Left hindlimb (tissue), 1 donor: ENCODE measurements around the gene TRAPPC3L.
"Not testable (repeated sequence)": the region's sequence is repeated elsewhere in the genome, so short reads cannot be mapped to it uniquely, and the experiment has no call there.

ENCODE experiments used
- DNase-seq: peaks from one replicate; pipeline ENCODE4 v3.0.0-alpha.2; 2018

Gene TRAPPC3L

GRCh38 chr6:116512734-116513133 is 32.8 kb downstream of the TRAPPC3L start:
- no peak for DNase-seq

- no peak for DNase-seq
Measured at GRCh38 chr6:116512111-116512559, 33.3 kb downstream of the TRAPPC3L start.

DNA sequence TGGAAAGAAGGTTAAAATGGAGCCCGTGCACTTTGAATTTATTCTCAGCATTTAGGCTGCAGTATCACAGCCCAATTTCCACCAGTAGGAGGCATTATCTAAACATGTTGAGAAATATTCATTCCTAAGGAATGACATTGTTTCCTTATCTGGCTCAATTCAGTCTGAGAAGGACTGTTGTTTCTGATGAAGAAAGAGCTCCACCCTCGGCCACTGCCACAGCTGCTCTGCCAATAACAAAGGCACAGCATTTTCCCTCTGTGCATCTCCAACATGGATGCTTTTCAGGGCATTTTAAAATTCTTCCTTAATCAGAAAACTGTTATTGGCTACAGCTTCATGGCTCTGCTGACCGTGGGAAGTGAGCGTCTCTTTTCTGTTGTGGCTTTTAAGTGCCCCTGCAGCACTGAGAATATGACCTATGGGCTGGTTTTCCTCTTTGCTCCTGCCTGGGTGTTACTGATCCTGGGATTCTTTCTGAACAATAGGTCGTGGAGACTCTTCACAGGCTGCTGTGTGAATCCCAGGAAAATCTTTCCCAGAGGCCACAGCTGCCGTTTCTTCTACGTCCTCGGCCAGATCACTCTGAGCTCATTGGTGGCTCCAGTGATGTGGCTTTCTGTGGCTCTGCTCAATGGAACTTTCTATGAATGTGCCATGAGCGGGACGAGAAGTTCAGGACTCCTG is 33.9 kb downstream of the TRAPPC3L start, which contains the start of gene CALHM5:
TSS of gene CALHM5 (plus strand) at position 216 of the 687 bp plus-strand sequence. CDS start at position 274, 58 bp downstream.
- peak; percentile 27 for DNase-seq

- DNase-seq, result no peak
Measured at GRCh38 chr6:116508527-116508926, 37.0 kb downstream of the TRAPPC3L start.

DNA sequence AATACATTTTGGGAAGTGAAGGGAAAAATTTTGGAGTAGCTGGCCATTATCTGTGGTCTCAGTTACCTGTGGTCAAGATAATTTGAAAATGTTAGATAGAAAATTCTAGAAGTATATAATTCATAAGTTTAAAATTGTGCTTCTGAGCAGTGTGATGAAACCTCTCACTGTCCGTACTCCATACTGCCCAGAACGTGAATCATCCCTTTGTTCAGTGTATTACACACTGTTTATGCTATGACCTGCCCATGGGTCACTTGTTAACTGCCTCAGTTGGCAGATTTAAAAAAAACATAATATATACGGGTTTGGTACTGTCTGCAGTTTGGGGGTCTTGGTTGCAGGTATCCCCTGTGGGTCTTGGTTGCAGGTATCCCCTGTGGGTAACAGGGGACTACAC is 38.2 kb downstream of the TRAPPC3L start:
- no peak for DNase-seq

DNA sequence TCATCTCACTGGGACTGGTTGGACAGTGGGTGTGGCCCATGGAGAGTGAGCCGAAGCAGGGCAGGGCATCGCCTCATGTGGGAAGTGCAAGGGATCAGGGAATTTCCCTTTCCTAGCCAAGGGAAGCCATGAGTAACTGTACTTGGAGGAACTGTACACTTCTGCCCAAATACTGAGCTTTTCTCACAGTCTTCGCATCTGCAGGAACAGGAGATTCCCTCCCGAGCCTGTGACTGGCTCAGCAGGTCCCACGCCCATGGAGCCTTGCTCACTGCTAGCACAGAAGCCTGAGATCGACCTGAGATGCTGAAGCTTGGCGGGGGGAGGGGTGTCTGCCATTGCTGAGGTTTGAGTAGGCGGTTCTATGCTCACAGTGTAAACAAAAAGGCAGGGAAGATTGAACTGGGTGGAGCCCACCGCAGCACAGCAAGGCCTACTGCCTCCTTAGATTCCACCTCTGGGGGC is 44.5 kb downstream of the TRAPPC3L start:
- DNase-seq, result no peak

DNA sequence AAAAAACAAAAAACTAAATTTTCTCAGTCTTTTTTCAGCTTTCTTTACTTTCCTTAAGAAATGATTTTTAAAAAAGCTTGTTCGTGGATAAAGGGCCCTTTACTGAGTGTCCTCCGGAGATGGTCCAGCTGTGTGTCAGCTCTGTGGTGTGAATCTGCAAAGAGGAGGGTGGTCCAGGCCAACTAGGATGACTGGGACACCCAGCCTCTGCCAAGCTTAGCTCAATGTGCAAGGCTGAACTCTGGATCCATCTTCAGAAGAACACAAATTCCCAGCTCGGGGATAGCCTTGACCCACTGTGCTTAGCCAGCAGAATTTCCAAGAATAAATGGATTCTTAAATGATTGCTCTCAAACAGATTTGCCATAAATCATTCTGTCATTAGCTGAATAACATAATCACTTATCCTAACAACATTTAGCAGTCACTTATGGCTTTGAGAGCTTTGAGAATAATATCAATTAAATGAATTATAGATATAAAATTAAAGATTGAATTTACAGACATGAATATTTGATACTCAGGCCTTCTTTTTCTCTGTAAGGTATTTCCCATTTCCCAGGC is 48.3 kb downstream of the TRAPPC3L start:
- DNase-seq, result no peak

- not testable (repeated sequence) for DNase-seq
Measured at GRCh38 chr6:116495161-116495560, 50.3 kb downstream of the TRAPPC3L start.

GRCh38 chr6:116492331-116493067 is 53.0 kb downstream of the TRAPPC3L start:
- no peak for DNase-seq

DNA sequence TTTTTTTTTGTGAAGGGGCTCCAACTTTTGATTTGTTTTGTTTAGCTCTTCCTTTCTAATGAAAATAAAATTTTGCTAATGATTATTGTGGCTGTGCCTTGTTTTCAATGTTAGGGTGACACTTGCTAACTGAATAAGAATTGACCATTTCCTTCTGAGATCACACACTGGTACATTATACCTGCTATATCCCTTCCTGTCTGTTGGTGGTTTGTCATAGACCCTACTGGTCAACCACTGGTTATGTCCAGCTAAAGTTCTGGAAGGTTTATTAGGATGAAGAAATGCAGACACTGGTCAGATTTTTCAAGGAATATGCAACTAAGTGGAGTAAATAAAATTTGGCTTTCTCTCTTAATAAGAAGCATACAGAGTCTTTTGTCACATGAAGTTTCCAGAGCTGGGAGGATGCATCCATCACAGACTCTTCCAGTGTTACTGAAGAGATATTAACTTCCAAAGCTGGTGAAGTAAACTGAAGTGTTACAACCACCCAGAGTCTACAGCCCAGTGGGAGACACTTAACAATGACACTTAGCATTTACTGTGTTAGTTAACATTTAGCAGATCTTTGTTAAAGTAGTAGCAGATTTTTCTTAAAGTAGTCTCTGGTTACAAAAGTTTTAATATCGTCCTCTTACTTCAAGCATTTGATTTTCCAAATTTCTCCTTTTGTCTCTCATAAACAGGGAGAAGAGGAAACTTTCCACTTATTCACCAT is 53.7 kb downstream of the TRAPPC3L start:
- no peak for DNase-seq

DNA sequence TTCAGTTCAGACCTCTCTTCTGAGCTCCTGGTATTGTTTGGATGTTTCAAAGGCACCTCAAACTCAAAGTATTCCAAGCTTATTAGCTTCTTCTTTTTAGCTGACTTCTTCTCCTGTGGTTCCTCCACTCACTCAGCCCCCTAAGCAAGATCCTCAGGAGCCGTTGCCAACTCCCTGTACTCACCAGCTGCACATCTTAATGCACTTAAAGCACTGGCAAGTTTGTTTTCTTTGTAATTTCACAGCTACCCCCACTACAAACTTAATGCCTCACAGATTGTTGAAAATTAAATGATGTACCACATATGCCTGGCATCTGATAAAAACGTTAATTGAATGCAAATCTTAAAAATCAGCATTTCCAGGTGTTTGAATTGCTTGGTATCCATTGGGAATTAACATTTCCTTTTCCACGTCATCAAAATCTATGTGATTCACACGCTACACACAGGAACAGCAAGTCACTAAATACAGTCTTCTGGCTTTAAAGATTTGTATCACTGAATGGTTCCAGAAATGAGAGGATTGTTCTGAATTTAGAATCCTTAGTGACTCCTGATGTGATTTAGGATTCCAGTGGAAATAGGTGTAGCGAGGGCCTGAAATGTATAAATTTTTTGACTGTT is 59.8 kb downstream of the TRAPPC3L start:
- DNase-seq, result no peak

GRCh38 chr6:116483616-116484015 is 61.9 kb downstream of the TRAPPC3L start:
- DNase-seq, result no peak

GRCh38 chr6:116482780-116483179 is 62.7 kb downstream of the TRAPPC3L start:
- DNase-seq, result no peak

GRCh38 chr6:116476002-116476678 is 69.3 kb downstream of the TRAPPC3L start:
- DNase-seq, result no peak

- no peak for DNase-seq
Measured at GRCh38 chr6:116475141-116475540, 70.3 kb downstream of the TRAPPC3L start.

DNA sequence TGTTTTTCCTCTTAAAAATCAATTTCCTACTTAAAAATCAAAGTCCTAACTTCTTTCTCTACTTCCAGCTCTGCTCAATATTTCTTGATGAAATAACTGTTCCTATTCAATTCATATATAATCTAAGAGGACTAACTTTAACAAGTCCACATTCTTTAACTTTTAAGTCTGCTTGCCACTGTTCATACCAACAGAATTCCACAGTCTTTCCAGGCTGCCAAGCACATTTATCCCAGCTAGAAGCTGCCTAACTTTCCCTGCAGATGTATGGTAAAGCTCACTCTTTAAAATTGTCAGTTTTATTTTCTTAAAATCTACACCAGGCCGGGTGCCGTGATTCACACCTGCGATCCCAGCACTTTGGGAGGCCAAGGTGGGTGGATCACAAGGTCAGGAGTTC is 72.8 kb downstream of the TRAPPC3L start:
- DNase-seq, result no peak

DNA sequence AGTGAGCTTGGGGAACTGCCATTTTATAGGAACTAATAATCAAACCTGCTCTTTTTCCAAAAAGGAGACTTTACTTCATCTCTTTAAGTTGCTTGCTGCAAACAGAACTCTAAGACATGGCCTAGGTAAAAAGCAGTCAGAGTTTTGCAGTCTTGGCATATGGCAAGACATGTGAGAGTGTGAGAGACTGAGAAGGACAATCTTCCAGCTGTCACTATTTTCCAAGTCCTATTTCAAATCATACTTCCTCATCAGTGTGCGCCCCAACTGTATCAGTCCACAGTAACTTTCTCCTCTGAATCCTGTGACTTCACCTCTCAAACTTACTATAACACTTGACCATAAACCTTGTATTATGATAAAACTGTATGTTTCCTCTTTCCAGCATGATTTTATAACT is 74.0 kb downstream of the TRAPPC3L start:
- no peak for DNase-seq

DNA sequence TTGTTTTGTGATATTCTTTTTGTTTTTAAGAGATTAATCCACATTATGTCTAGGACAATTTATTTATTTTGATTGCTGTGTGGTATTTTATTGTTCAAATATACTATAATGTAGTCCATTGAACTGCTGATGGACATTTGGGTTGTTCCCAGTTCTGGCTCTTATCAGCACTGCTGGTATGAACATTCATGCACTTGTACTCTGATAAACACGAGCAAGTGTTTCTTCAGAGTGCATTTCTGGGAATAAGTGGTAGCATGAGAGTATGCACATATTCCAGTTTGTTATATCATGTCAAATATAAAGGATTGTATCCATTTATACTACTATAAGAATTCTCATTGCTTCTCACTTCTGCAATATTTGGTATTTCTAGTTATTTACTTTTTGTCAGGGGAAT is 77.2 kb downstream of the TRAPPC3L start:
- DNase-seq, result no peak

DNA sequence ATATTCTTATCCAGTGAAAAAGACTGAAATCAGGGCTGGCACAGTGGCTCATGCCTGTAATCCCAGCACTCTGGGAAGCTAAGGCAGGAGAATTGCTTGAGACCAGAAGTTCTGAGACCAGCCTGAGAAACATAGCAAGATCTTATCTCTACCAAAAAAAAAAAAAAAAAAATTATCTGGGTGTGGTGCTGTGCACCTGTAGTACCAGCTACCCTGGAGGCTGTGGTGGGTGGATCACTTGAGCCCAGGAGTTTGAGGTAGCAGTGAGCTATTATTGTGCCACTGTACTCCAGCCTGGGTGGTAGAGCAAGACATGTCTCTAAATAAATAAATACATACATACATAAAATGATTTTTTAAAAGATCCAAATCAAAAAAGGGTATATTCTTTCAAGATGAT is 78.0 kb downstream of the TRAPPC3L start:
- no peak for DNase-seq

DNA sequence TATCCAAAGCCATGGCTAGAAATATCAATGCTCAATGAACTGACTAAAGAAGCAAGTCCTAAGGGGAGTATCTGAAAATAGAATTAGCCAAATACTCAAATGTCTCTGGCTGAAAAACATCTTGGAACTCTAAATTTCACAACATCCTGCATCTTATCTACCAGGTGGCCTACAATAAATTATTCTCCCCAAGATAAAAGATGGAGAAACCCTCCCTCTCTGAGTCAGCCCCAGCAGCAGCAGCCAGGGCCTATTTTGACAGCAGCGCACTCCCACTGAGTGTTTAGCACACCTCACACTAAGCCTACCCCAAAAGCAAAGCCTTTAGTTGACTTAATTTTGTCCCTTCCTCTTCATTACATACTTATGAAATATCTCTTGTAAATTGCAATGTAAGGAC is 78.4 kb downstream of the TRAPPC3L start:
- no peak for DNase-seq

GRCh38 chr6:116465246-116465645 is 80.2 kb downstream of the TRAPPC3L start:
- no peak for DNase-seq

DNA sequence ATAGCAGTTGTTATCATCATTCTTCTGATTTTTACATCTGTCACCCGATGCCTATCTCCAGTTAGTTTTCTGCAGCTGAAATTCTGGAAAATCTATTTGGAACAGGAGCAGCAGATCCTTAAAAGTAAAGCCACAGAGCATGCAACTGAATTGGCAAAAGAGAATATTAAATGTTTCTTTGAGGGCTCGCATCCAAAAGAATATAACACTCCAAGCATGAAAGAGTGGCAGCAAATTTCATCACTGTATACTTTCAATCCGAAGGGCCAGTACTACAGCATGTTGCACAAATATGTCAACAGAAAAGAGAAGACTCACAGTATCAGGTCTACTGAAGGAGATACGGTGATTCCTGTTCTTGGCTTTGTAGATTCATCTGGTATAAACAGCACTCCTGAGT is 82.2 kb downstream of the TRAPPC3L start:
- no peak for DNase-seq
